Kidney (tissue), 22 donors: ENCODE data around the gene PGM1. TPM values are rescaled to one million over a fixed set of nuclear protein-coding genes. Genes with fewer than 3 reads are reported as not detected.

Source experiments
- DNase-seq, 5 donors: peaks; one replicate each; pipeline ENCODE4 v3.0.0-alpha.2; 2013 to 2020
- FAIRE-seq: peaks from 2 replicates; lab custom pipeline; 2012; peaks lifted over from hg19 to GRCh38; lab: Jason Lieb, UNC
- H3K27ac ChIP-seq, 2 donors: one replicate each; pipeline ENCODE4 v1.7.0; 2013; ENCODE audit warnings: low read depth in 2 of 2, low read length in 2 of 2, inconsistent platforms in 1 of 2
- H3K27me3 ChIP-seq: one replicate; pipeline ENCODE4 v1.7.1; 2013; ENCODE audit warnings: low read length, inconsistent platforms; ENCODE audit not compliant: control insufficient read depth, insufficient read depth
- H3K36me3 ChIP-seq, 3 donors: one replicate each; pipeline versions ENCODE4 v1.7.0 to v1.7.1; 2013; ENCODE audit warnings: low read length in 3 of 3, control low read depth in 1 of 3, inconsistent platforms in 1 of 3; ENCODE audit not compliant: insufficient read depth in 3 of 3, control insufficient read depth in 2 of 3
- H3K4me1 ChIP-seq, 3 donors: one replicate each; pipeline versions ENCODE4 v1.7.0 to v1.7.1; 2013; ENCODE audit warnings: low read length in 3 of 3, inconsistent platforms in 1 of 3, low read depth in 1 of 3; ENCODE audit not compliant: control insufficient read depth in 2 of 3, insufficient read depth in 2 of 3
- H3K4me3 ChIP-seq, 3 donors: one replicate each; pipeline versions ENCODE4 v1.7.0 to v1.8.1; 2013; ENCODE audit warnings: low read length in 3 of 3, control low read depth in 1 of 3, inconsistent platforms in 1 of 3
- H3K9ac ChIP-seq, 3 donors: one replicate each; pipeline versions ENCODE4 v1.7.0 to v1.7.1; 2013; ENCODE audit warnings: low read length in 3 of 3, control low read depth in 1 of 3, inconsistent platforms in 1 of 3
- H3K9me3 ChIP-seq, 3 donors: one replicate each; pipeline versions ENCODE4 v1.7.0 to v1.7.1; 2013; ENCODE audit warnings: low read length in 3 of 3, control low read depth in 1 of 3, inconsistent platforms in 1 of 3; ENCODE audit not compliant: control insufficient read depth in 2 of 3, insufficient read depth in 1 of 3
- intact Hi-C: fragments of 100-400 bp; cut with DNase I; formaldehyde crosslinking; loops from one replicate; pipeline ENCODE4 v1.11.1; 2022
- long read RNA-seq, 10 donors: library from polyadenylated mRNA in 1 of 10; unstranded in 1 of 10; transcript quantifications; one replicate each; pipeline ENCODE4 v2.0.0 and lab custom pipeline, GENCODE V29; 2021 to 2026
- polyA plus RNA-seq: library from polyadenylated mRNA; stranded (reverse); fragments of 350-450 nt; fragmentation: Illumina TruSeq; extraction: RNeasy Lipid Tissue Mini Kit (QIAGEN cat#74804); gene quantifications from one replicate; pipeline ENCODE4 v1.2.3, GENCODE V29; 2014; ENCODE audit warnings: low read depth, low replicate concordance; ENCODE audit not compliant: insufficient read depth
- total RNA-seq: library from RNA; stranded (reverse); fragmentation: NEBNext Ultra II Directional; extraction: Animal tissue kit (Norgen Biotek cat#: 25700); gene quantifications from one replicate; pipeline ENCODE4 v1.2.1, GENCODE V29; 2021
- TF ChIP-seq, protein P1 (sequence below): IDR thresholded peaks from 3 replicates; pipeline ENCODE4 v1.5.1; 2012; ENCODE audit warnings: mild to moderate bottlenecking, moderate library complexity, borderline replicate concordance; ENCODE audit not compliant: insufficient read depth; ENCODE audit errors: extremely low read depth
- donor health status: control.
- donor health status: control.
- donor health status: control.
- donor health status: control.
- donor health status: control.
- donor health status: DM: yes; HTN: yes; CAD: no.
- donor health status: Normal renal cell carcinoma (clear cell type).

Gene PGM1
- total RNA-seq, result 40.3 TPM
- polyA plus RNA-seq, result 59.3 TPM
- long read RNA-seq, donor 1, transcript PGM1-202 (11 exons, 2,472 nt), result major isoform, 12 of 12 reads
- long read RNA-seq, donor 1, partial matches to known transcripts, result 0 of 12 reads
- long read RNA-seq, donor 1, other reads (novel, unspliced or antisense), result 0 of 12 reads
- long read RNA-seq, donor 2, transcript PGM1-202 (11 exons, 2,472 nt), result major isoform, 9 of 9 reads
- long read RNA-seq, donor 2, partial matches to known transcripts, result 0 of 9 reads
- long read RNA-seq, donor 2, other reads (novel, unspliced or antisense), result 0 of 9 reads
- long read RNA-seq, donor 3, transcript PGM1-202 (11 exons, 2,472 nt), result major isoform, 12 of 12 reads
- long read RNA-seq, donor 3, partial matches to known transcripts, result 0 of 12 reads
- long read RNA-seq, donor 3, other reads (novel, unspliced or antisense), result 0 of 12 reads
- long read RNA-seq, donor 4, transcript PGM1-202 (11 exons, 2,472 nt), result major isoform, 11 of 11 reads
- long read RNA-seq, donor 4, partial matches to known transcripts, result 0 of 11 reads
- long read RNA-seq, donor 4, other reads (novel, unspliced or antisense), result 0 of 11 reads
- long read RNA-seq, donor 5, result 0 reads
- long read RNA-seq, donor 6, partial matches to known transcripts, result 0 of 4 reads
- long read RNA-seq, donor 6, other reads (novel, unspliced or antisense), result 0 of 4 reads
- long read RNA-seq, donor 7, transcript PGM1-202 (11 exons, 2,472 nt), result major isoform, 50 of 59 reads
- long read RNA-seq, donor 7, partial matches to known transcripts, result 3 of 59 reads
- long read RNA-seq, donor 7, other reads (novel, unspliced or antisense), result 6 of 59 reads
- long read RNA-seq, donor 8, transcript PGM1-202 (11 exons, 2,472 nt), result major isoform, 5 of 5 reads
- long read RNA-seq, donor 8, partial matches to known transcripts, result 0 of 5 reads
- long read RNA-seq, donor 8, other reads (novel, unspliced or antisense), result 0 of 5 reads
- long read RNA-seq, donor 9, transcript PGM1-202 (11 exons, 2,472 nt), result major isoform, 5 of 5 reads
- long read RNA-seq, donor 9, partial matches to known transcripts, result 0 of 5 reads
- long read RNA-seq, donor 9, other reads (novel, unspliced or antisense), result 0 of 5 reads
- long read RNA-seq, donor 10, partial matches to known transcripts, result 0 of 4 reads
- long read RNA-seq, donor 10, other reads (novel, unspliced or antisense), result 0 of 4 reads

DNA sequence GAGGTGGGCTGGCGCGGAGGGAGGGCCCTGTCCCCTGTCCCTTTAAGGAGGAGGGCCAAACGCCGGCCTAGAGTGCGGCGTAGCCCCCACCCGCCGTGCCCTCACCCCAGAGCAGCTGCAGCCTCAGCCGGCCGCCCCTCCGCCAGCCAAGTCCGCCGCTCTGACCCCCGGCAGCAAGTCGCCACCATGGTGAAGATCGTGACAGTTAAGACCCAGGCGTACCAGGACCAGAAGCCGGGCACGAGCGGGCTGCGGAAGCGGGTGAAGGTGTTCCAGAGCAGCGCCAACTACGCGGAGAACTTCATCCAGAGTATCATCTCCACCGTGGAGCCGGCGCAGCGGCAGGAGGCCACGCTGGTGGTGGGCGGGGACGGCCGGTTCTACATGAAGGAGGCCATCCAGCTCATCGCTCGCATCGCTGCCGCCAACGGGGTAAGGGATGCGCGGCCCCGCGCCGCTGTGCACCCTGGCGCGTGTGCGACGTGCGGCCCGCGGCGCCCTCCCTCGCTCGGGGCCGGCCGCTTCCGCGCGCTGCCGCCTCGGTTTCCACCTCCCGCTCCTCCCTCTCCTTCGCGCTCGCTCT lies at the start of gene PGM1:
TSS of gene PGM1 (plus strand) at position 109 of the 583 bp plus-strand sequence. CDS start at position 187, 78 bp downstream.
- no peak for FAIRE-seq
- peak within 1 kb of the TSS; percentile 82 to 88 for H3K27ac ChIP-seq
- no peaks in the 10 kb centered on the region for H3K36me3 ChIP-seq
- no peaks in the 10 kb centered on the region for H3K4me1 ChIP-seq
- TF ChIP-seq, protein P1, sequence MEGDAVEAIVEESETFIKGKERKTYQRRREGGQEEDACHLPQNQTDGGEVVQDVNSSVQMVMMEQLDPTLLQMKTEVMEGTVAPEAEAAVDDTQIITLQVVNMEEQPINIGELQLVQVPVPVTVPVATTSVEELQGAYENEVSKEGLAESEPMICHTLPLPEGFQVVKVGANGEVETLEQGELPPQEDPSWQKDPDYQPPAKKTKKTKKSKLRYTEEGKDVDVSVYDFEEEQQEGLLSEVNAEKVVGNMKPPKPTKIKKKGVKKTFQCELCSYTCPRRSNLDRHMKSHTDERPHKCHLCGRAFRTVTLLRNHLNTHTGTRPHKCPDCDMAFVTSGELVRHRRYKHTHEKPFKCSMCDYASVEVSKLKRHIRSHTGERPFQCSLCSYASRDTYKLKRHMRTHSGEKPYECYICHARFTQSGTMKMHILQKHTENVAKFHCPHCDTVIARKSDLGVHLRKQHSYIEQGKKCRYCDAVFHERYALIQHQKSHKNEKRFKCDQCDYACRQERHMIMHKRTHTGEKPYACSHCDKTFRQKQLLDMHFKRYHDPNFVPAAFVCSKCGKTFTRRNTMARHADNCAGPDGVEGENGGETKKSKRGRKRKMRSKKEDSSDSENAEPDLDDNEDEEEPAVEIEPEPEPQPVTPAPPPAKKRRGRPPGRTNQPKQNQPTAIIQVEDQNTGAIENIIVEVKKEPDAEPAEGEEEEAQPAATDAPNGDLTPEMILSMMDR, result no peak
- peak; percentile 83 to 92 (median 88) for DNase-seq
- intact Hi-C loops, result no loop called here
- H3K4me3 ChIP-seq, result peak within 1 kb of the TSS; percentile 69 to 87 (median 86)
- no peaks in the 10 kb centered on the region for H3K27me3 ChIP-seq
- no peaks in the 10 kb centered on the region for H3K9me3 ChIP-seq
- H3K9ac ChIP-seq, result peak within 1 kb of the TSS; percentile 54 to 91 (median 88)

DNA sequence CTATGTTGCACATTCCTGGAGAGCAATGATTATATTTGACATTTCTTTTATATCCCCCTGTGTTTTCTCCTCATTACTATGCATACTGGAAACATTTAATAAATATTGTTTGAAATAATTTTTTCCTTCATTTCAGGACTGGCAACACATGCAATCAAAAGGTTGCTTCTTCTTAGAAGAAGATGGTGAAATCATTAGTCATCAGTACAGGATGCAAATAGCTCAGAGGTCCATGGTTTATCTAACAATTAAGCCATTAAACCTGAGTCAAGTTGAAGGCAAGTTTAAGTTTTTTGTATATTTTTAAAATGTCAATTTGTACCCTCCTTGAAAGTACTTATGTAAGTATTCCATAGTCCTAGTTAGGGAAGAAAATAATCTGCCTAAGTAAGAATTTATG lies 47.4 kb upstream of the PGM1 start:
- H3K9ac ChIP-seq, result no peak overlapping the region
- peaks cover 0 to 6% (median 0%) of the 10 kb centered on the region in 3 donors for H3K36me3 ChIP-seq
- H3K4me1 ChIP-seq, result no peaks in the 10 kb centered on the region
- DNase-seq (no peak), FAIRE-seq (no peak)
- no peaks in the 10 kb centered on the region for H3K9me3 ChIP-seq
- H3K27me3 ChIP-seq, result no peaks in the 10 kb centered on the region
- TF ChIP-seq, protein P1, result no peak
- H3K27ac ChIP-seq, result no peak overlapping the region
- intact Hi-C loops, result no loop called here
- no peak overlapping the region for H3K4me3 ChIP-seq

DNA sequence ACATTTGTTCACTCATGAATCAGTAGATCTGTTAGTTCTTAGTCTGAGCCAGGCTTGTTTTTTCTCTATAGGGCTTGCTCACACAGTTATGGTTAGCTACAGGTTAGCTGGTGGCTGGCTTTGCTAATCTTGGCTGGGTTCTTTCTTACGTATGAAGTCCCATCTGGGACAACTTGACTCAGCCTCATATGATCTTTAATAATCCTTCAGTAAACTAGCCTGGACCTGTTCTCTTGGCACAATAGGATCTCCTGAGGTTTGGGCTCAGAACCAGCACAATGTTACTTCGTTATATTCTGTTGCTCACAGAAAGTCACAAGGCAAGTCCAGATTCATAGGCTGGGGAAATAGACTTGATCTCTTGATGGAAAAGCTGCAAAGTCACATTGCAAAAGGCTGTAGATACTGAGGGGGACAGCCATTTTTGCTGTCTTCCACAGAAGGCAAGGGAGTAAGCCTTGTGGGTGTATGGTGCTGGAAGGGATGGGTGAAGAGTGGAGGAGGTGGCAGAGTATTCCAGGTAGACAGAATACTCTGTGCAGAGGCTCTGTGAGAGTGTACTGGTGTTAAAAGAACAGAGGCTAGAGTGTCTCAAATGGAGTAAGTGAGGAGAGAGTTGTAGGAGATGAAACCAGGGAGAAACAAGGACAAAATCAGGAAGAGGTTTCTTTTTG lies 45.5 kb upstream of the PGM1 start:
- no peak overlapping the region for H3K4me3 ChIP-seq
- DNase-seq (no peak), FAIRE-seq (no peak)
- intact Hi-C loops, result no loop called here
- H3K27ac ChIP-seq, result no peak overlapping the region
- TF ChIP-seq, protein P1, result no peak
- H3K9ac ChIP-seq, result no peak overlapping the region
- no peaks in the 10 kb centered on the region for H3K4me1 ChIP-seq
- H3K9me3 ChIP-seq, result no peaks in the 10 kb centered on the region
- peaks cover 0 to 4% (median 0%) of the 10 kb centered on the region in 3 donors for H3K36me3 ChIP-seq
- no peaks in the 10 kb centered on the region for H3K27me3 ChIP-seq
